GM19023 (cell line): ENCODE data around the gene ADGRB3.
"Not testable (repeated sequence)": the region's sequence is repeated elsewhere in the genome, so short reads cannot be mapped to it uniquely, and the experiment has no call there.

Source experiments
- ATAC-seq: cut with Tn5 transposase; IDR thresholded peaks from one replicate; pipeline ENCODE4 v1.9.1; 2021; ENCODE audit warnings: mild to moderate bottlenecking, moderate library complexity; ENCODE audit not compliant: unreplicated experiment

Gene ADGRB3

DNA sequence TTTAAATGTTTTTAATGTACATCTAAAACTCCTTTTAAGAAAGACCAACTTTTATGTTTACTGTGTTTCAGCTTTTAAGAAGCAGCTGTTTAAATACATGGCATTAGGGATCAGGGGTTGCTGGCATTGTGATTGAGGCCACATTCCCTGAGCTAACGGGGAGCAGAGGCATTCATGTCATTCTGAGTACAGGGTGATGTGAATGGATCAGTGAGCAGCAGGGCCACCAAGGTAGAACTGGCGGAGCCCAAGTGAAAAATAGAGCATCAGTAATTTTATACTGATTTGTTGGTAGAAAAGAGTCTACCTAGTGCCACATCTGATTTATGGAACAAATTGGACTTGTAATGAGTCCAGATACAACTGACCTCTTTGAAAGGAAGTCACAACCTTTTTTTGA is 467.3 kb downstream of the ADGRB3 start:
- no peak for ATAC-seq

DNA sequence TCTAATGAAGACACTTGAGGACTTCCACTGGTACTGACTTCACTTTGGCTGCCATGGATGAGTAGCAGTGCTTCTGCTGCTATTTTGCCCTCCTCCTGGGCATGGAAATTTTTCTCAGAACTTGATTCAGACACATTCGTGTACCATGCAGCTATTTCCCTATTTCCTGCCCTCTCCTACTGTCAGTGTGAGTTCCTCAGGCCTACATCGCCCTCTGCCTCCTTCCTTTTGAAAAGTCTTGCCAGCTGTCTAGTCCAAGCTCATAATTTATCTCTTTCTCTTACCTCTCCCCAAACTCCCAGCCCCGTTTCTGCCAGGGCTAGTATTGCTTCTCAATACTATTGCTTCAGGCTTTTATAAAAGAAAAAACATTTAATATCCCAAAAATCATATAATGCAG is 470.2 kb downstream of the ADGRB3 start:
- no peak for ATAC-seq

GRCh38 chr6:69106511-69106910 is 471.4 kb downstream of the ADGRB3 start:
- ATAC-seq, result no peak

DNA sequence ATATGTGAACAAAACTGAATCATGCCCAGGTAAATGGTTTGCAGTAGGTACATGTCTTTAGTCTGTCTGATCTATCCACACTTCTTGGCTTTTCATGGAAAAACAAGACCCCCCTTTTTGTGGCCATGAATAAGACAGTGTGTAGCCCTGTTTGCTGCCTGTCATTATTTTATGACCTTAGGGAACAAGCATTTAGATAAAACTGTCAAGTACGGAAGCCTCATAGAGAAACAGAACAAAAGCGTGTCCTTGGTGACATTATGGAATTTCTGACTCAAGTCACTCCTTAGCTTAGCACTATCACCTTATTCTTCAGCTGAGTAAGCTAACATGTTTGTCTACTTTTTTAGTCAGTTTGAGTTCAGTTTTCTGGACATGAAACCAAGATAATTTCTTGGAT is 476.2 kb downstream of the ADGRB3 start:
- ATAC-seq, result no peak

DNA sequence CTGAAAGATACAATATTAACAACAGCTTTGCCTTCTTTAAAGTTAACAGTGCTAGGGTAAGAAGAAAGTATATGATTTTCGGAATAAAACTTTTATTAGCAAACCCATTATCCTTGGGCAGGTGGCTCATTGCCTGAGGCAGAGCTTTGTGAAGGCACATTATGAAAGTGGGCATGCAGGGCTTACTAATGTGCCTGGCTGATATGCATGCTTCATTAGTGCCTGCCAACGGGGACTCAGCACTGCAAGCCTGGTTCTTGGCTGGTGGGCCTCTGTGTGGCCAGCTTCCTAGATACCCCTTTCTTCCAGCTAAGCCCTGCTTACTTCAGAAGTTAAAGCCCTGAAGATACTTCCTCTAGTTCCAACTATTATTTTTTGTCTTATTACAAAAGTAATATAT is 481.6 kb downstream of the ADGRB3 start:
- ATAC-seq, result no peak

DNA sequence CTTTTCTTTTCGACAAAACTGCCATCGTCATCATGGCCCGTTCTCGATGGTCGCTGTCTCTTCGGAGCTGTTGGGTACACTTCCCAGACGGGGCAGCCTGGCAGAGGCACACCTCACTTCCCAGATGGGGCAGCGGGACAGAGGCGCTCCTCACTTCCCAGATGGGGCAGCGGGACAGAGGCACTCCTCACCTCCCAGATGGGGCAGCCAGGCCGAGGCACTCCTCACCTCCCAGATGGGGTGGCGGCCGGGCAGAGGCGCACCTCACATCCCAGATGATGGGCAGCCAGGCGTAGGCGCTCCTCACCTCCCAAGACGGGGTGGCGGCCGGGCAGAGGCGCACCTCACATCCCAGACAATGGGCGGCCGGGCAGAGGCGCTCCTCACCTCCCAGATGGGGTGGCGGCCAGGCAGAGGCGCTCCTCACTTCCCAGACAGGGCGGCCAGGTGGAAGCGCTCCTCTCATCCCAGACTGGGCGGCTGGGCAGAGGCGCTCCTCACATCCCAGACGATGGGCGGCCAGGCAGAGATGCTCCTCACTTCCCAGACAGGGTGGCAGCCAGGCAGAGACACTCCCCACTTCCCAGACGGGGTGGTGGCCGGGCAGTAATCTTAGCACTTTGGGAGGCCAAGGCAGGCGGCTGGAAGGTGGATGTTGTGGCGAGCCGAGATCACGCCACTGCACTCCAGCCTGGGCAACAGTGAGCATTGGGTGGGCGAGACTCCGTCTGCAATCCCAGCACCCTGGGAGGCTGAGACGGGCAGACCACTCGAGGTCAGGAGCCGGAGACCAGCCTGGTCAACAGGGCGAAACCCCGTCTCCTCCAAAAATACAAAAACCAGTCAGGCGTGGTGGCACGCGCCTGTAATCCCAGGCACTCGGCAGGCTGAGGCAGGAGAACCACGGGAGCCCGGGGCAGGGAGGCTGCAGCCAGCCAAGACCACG is 486.7 kb downstream of the ADGRB3 start:
- not testable (repeated sequence) for ATAC-seq

- no peak for ATAC-seq
Observed at GRCh38 chr6:69122407-69122773, 487.3 kb downstream of the ADGRB3 start.

DNA sequence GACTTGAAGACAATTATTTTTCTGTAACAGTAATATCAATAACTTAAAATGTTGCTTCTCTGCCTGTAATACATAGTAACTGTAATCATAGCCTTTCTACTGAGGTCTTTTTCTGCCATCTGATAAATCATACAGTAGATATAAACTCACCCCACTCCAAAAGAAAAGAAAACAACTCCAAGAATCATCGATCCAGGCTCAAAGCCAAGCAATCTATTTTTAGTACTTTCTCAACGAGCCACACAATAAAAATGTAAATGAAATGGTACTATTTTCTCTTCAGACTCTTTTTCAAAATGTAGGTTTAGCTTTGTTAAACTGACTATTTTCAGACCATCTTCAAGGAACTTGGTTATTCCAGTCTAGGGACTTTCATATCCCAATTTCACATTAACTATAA is 493.3 kb downstream of the ADGRB3 start:
- ATAC-seq, result no peak

DNA sequence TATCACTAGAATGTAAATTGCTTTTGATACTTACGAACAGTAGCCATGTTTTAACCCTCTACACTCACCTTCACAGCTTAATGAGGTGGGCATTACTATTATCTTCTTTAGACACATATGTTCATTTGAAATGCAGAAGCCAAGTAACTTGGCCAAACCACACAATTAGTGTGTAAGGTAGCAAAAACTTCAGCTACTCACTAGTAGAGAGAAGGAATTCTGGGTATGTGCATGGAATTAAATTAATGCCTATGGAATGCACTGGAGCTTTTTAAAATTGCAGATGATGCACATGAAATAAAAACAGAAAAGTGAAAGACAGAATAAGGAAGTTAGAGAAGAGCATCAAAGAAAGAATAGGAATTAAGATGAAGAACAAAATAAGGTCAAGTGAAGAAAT is 494.0 kb downstream of the ADGRB3 start:
- ATAC-seq, result no peak

- no peak for ATAC-seq
Observed at GRCh38 chr6:69135927-69136326, 500.8 kb downstream of the ADGRB3 start.

GRCh38 chr6:69138148-69138547 is 503.1 kb downstream of the ADGRB3 start:
- ATAC-seq, result no peak

DNA sequence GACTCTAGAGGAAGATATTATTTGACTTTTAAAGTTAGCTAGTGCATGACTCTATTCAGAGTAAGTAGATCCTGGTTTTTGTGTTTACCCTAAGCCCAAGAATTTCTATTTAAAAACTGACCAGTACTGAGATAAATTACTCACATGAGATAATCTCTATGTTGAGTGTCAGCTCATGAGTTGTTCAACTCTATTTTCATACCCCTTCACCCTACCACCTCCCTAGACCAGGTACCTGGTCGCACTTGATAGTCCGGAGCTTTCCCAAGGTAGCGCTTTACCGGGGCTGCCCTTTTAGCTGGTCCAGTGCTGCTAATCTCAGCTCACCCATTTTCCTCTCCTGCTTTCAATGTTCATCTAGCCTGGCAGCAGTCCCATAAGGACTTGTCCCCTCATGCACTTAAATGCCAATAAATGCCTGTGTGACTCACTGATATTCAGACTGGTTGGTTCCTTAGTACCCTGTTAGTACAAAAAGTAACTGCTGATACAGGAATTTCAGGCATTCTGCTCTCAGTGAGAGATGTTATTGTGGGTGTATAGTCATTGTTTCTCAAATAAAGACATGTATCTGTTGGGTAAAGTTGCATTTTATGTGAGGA is 503.9 kb downstream of the ADGRB3 start:
- ATAC-seq, result no peak

- ATAC-seq, result no peak
Observed at GRCh38 chr6:69145062-69145461, 510.0 kb downstream of the ADGRB3 start.

- no peak for ATAC-seq
Observed at GRCh38 chr6:69146385-69146784, 511.3 kb downstream of the ADGRB3 start.

GRCh38 chr6:69155467-69155866 is 520.4 kb downstream of the ADGRB3 start:
- no peak for ATAC-seq

DNA sequence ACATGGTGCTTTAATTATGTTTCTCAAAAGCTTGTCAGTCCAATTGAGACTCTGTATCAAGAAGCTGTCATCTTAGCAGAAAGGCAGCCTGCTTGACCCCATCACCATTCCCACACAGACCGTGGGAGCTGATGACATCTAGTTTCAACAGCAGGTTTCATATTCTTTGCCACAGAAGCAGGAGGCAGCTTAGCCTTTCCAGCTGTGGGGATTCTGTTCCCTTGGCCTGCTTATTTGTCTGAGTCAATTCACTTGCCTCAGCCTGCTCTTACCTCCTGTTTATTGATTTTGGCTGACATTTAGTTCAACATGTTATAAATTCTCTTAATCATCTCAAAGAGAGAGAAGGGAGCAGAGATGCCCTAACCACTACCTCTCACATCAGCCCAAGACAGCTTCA is 527.7 kb downstream of the ADGRB3 start:
- ATAC-seq, result no peak

DNA sequence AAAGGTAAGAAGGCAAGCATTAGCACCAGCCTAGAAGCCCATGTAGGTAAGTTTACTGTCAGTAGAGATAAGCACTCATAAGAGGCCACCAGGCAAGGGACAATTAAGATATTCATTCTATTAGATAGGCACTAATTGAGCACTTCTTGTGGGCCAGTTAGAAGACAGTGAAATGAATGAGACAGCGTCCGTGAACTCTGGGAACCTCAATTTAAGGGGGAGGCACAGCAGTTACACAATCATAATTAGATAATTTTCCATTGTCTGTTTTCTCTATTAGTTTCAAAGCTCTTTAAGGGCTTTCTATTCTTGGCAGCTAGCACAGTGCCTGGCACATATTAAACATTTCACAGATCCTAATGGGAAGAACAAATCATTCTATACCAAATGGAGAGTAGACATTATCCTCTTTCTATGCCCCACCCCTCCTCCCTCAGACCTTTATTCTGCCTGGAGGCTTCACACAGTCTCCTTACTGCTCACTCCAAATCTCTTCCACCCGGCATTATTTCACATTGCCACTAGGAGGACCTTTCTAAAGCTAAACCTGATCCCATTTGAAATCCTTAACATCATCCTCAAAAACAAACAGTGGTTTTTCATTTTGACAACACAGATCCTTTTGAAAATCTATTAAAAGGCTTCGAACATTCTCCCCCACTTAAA is 529.6 kb downstream of the ADGRB3 start:
- no peak for ATAC-seq

- no peak for ATAC-seq
Observed at GRCh38 chr6:69179681-69180080, 544.6 kb downstream of the ADGRB3 start.

DNA sequence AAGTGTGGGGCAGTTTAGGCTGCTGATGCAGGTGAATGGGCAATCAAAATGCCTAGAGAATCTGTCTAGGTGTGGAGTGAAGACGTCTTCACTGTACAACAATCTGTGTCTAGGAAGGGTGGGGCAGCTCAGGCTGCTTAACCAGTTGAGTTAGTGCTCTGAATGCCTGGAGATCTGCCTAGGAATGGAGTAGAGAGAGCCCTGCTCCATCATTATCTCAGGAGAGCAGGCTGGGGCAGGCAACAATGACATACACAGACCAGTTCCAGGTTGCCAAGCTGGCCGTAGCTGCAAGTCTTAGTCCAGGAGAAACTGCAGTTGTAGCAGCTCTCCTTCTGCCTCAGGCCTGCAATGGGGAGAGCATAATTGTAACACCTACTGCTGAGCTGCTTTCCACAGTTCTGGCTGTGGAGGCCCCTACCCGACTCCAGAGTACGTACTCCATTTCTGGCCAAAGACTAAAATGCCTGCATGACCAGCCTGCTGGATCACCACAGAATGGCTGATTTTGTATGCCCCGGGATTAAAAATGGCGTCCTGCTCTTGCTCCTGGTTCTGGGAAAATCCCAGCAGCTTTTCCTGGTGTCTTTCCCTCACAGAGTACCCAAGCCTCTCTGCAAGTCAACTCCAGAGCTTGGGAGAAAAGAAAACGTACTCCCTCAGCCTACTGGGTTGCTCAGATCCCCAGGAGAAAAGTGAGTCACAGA is 545.4 kb downstream of the ADGRB3 start:
- ATAC-seq, result no peak

- no peak for ATAC-seq
Observed at GRCh38 chr6:69181964-69182363, 546.9 kb downstream of the ADGRB3 start.

DNA sequence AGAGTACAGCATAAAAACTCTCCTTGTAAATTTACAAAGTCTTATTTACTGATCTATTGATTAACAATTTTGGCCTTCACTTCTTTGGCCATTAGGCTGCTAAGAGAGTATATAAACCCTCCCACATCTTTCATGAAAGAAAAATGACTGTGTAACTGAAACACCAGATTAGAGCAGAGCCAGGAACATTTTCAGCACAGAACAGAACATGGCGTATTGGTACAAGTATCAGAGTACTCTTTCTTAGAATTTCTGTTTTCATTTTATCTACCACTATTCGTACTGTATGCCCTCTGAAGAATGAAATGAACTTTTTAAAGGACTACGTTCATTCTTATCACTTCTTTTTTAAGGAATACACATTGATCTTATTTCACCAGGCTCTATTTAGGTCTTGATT is 550.2 kb downstream of the ADGRB3 start:
- ATAC-seq, result no peak
